GM08714 (cell line): ENCODE data around the gene GH1.
"Not testable (repeated sequence)": the region's sequence is repeated elsewhere in the genome, so short reads cannot be mapped to it uniquely, and the experiment has no call there.

Experiments used
- H3K4me3 ChIP-seq: fragments of 200-500 bp; sonication (Bioruptor generic); 2 replicates; pipeline ENCODE4 v1.5.1; 2014; ENCODE audit warnings: mild to moderate bottlenecking, low read length, inconsistent platforms
- ZNF274 ChIP-seq: IDR thresholded peaks from 2 replicates; pipeline ENCODE4 v1.6.1; 2012; ENCODE audit warnings: mild to moderate bottlenecking, low read depth, low read length

The GH1 gene

GRCh38 chr17:63918789-63919305 is at the start of gene GH1:
Gene GH1 (minus strand): TSS chr17:63918839. CDS start chr17:63918776, 63 bp downstream.
- H3K4me3 ChIP-seq = not testable (repeated sequence)

- no peak overlapping the region for H3K4me3 ChIP-seq
- no peak for TF ChIP-seq ZNF274
Observed at GRCh38 chr17:63967953-63968352, 49.3 kb upstream of the GH1 start.

DNA sequence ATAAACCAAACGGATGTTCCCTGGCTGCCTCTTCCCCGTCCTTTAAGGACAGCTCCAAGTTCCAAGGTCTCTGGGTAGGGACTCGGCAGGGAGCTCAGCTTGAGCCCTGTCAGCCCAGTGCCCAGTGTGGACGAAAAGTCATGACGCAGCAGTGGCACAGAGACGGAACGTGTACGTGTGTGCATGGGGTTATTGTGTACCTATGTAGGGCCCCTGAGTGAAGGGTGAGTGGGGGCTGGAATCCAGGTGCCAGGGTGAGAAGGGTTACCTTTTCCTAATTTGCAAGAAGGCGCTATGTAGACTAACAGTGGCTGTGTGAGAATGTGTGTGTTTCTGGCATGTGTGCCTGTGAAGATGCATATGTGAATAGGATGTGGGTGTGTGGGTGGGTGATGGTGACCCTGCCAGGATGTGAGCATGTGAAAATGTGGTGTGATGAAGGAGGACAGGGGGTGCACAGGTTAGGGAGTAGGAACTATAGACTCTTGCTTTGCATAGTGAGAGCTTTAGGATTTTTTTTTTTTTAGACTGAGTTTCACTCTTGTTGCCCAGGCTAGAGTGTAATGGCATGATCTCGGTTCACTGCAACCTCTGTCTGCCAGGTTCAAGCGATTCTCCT is 48.1 kb upstream of the GH1 start:
- TF ChIP-seq ZNF274 = no peak
- no peak overlapping the region for H3K4me3 ChIP-seq

- no peak for TF ChIP-seq ZNF274
- H3K4me3 ChIP-seq = no peak overlapping the region
Observed at GRCh38 chr17:63963123-63963522, 44.5 kb upstream of the GH1 start.

DNA sequence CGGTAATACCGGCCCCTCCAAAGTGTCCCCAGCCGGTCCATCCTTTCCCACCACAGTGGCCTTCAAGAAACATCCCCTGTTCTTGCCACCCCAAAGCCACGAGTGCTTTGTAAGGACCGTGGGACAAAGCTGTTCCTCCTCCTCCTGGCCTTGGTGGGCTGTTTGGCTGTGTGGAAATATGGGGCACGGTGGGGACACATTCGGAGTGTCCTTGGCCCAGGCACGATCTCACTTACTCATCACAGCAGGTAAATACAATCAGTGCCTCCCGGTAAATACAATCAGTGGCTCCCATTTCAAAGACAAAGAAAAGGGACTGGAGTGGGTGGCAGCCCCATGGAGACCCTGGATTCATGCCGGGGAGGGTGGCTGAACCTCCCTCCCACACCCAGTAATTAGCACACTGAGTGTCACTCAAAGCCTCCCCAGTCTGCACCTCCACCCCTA is 43.7 kb upstream of the GH1 start:
- no peak for TF ChIP-seq ZNF274
- H3K4me3 ChIP-seq = no peak overlapping the region

GRCh38 chr17:63961355-63962212 is 42.9 kb upstream of the GH1 start:
- no peak for TF ChIP-seq ZNF274
- H3K4me3 ChIP-seq = no peak overlapping the region

DNA sequence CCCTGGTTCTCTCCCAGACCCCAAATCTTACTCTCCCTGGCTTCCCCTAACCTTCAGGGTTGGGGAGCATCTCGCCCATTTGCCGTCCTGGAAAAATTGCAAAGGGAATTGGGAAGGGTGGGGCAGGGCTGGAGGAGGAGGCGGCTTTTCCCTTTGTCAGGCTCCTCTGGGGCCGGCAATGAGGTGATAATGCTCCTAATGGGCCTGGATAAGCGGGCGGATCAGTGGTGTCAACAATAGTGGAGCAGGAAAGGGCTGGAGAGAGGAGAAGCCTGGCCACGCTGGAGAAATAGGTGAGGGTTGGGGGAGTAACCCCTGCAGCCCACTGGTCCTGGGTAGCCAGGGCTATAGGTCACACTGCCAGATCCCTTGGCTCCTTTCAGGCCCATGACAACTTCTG is 41.8 kb upstream of the GH1 start:
- no peak overlapping the region for H3K4me3 ChIP-seq
- TF ChIP-seq ZNF274 = no peak

GRCh38 chr17:63960006-63960405 is 41.4 kb upstream of the GH1 start:
- H3K4me3 ChIP-seq = no peak overlapping the region
- no peak for TF ChIP-seq ZNF274

DNA sequence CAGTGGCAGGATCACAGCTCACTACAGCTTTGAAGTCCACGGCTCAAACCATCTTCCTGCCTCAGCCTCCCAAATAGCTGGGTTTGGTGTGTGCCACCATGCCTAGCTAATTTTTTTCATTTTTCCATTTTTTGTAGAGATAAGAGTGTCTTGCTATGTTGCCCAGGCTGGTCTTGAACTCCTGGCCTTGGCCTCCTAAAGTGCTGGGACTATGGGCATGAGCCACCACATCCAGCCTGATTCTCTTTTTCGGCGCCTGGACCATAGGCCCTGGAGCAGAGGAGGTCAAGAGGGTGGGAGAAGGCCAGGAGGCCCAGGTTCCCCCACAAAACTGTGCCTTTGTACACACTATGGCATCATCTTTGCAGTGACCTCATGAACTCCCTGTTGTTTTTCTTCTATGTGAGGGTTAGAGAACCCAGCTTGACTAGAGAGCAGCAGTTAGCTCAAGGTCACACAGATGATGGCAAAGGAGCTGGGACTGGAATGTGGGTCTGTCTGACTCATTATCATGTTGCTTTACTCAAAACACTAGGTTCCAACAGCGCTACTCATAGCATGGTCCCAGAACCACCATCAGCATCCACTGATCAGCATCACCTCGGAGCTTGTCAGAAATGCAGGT is 37.8 kb upstream of the GH1 start:
- no peak for TF ChIP-seq ZNF274
- no peak overlapping the region for H3K4me3 ChIP-seq

GRCh38 chr17:63955791-63956190 is 37.2 kb upstream of the GH1 start:
- TF ChIP-seq ZNF274 = no peak
- H3K4me3 ChIP-seq = no peak overlapping the region

DNA sequence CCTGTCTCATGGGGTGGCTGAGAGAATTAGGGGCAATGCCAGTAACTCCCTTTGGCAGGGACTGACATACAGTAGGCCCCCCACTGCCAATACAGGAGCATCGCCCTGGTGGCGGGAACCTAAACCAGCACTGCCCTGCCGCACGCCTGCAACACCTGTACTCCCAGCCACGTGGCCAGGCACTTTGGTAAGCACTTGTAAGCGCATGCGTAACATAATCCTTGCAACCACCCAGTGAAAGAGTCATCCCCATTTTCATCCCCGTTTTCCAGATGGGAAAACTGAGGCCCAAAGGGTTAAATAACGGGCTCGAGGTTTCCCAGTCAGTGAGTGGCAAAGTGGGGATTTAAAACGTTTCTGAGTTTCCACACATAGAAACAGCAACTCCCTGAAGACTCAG is 36.6 kb upstream of the GH1 start:
- TF ChIP-seq ZNF274 = no peak
- H3K4me3 ChIP-seq = no peak overlapping the region

DNA sequence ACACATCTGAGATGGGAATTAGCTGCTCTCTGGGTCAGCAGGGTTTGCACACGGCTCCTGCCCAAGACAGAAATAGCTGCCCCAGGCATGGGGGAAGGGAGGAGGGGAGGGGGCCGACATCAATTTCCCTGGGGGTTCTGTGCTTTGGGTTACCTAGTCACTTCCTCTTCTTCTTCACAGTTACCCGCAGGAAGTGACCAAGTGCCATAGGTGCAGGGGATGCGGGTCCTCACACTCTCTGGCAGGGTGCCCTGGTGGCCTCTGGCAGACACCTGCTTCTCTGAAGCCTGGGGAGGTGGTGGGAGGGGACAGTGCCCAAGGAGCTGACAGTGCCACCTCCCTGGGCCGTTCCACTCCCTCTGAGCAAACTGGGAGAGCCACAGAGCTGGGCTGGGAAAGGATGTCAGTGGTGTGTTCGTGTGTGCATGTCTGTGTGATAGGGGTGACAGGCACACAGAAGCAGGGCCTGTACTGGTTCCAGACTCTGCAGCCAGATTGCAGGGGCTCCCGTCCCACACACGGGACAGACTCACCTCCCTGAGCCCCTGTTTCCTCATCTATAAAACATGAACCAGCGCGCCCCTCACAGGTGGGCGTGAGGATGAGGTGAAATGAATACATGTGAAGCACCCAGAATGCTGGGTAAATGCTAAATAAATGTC is 35.9 kb upstream of the GH1 start:
- no peak overlapping the region; the same call in 1 of the 2 replicates for H3K4me3 ChIP-seq
- no peak for TF ChIP-seq ZNF274

- H3K4me3 ChIP-seq = no peak overlapping the region
- TF ChIP-seq ZNF274 = no peak
Observed at GRCh38 chr17:63950940-63951907, 32.6 kb upstream of the GH1 start.
